ENCODE results near the gene WHRN.

WHRN gene

GRCh38 chr9:114411452-114411851, 93.8 kb downstream of the WHRN start:
- H3F3A ChIP-seq (ENCODE audit: insufficient read depth) = no peaks in the 10 kb centered on the region
- no peak overlapping the region for H3K27ac ChIP-seq (ENCODE audit: low read depth, low read length)
- TF ChIP-seq CTCF (IDR thresholded peaks at IDR 0.05; ENCODE audit: insufficient read depth, low read length, poor library complexity, severe bottlenecking) = no peak
- no peak for TF ChIP-seq EZH2phosphoT487 (conservative IDR thresholded peaks at IDR 0.05; ENCODE audit: low read length)
- H3K9me3 ChIP-seq (ENCODE audit: insufficient read depth, low read length) = no peaks in the 10 kb centered on the region
- H3K4me2 ChIP-seq (ENCODE audit: low read depth, low read length, poor library complexity, severe bottlenecking) = no peak overlapping the region
- no peak overlapping the region for H3K9ac ChIP-seq (ENCODE audit: low read length)
- no peaks in the 10 kb centered on the region for H4K20me1 ChIP-seq (ENCODE audit: low read depth, low read length)
- no peak overlapping the region for H2AFZ ChIP-seq (ENCODE audit: low read depth, low read length, severe bottlenecking)
- H3K27me3 ChIP-seq (ENCODE audit: low read length) = no peaks in the 10 kb centered on the region
- H3K4me3 ChIP-seq (ENCODE audit: insufficient read depth, low read length, poor library complexity, severe bottlenecking) = no peak overlapping the region
- no peaks in the 10 kb centered on the region for H3K9me2 ChIP-seq (replicated peaks; ENCODE audit: insufficient read depth, low read length)
- H3K79me2 ChIP-seq (ENCODE audit: insufficient read depth, low read length) = no peaks in the 10 kb centered on the region
- H3K36me3 ChIP-seq (ENCODE audit: low read length) = no peaks in the 10 kb centered on the region

DNA sequence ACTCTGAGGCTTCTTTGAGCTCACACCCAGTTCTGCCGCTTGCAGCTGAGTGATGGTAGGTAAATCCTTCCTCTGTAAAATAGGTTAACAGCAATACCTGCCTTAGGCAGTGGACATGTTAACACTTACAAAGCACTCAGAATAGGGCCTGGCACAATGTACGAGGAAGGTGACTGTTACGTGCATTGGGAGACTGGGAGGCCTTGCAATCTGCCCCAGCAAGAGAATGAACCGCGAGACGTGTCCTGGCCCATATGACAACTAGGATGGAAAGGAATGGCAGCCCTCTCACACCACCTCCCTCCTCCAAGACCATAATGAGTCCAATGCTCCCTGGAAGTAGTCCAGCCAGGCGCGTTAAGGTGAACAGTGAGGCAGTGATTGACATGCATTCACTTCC, 94.4 kb downstream of the WHRN start:
- H3K36me3 ChIP-seq (ENCODE audit: low read length) = no peaks in the 10 kb centered on the region
- H3K79me2 ChIP-seq (ENCODE audit: insufficient read depth, low read length) = no peaks in the 10 kb centered on the region
- no peaks in the 10 kb centered on the region for H3K9me3 ChIP-seq (ENCODE audit: insufficient read depth, low read length)
- no peaks in the 10 kb centered on the region for H3K27me3 ChIP-seq (ENCODE audit: low read length)
- no peak overlapping the region for H3K4me2 ChIP-seq (ENCODE audit: low read depth, low read length, poor library complexity, severe bottlenecking)
- no peak overlapping the region for H3K27ac ChIP-seq (ENCODE audit: low read depth, low read length)
- no peak overlapping the region for H2AFZ ChIP-seq (ENCODE audit: low read depth, low read length, severe bottlenecking)
- H3K9me2 ChIP-seq (replicated peaks; ENCODE audit: insufficient read depth, low read length) = no peaks in the 10 kb centered on the region
- no peak overlapping the region for H3K4me3 ChIP-seq (ENCODE audit: insufficient read depth, low read length, poor library complexity, severe bottlenecking)
- H4K20me1 ChIP-seq (ENCODE audit: low read depth, low read length) = no peaks in the 10 kb centered on the region
- TF ChIP-seq CTCF (IDR thresholded peaks at IDR 0.05; ENCODE audit: insufficient read depth, low read length, poor library complexity, severe bottlenecking) = no peak
- TF ChIP-seq EZH2phosphoT487 (conservative IDR thresholded peaks at IDR 0.05; ENCODE audit: low read length) = no peak
- H3F3A ChIP-seq (ENCODE audit: insufficient read depth) = no peaks in the 10 kb centered on the region
- no peak overlapping the region for H3K9ac ChIP-seq (ENCODE audit: low read length)

DNA sequence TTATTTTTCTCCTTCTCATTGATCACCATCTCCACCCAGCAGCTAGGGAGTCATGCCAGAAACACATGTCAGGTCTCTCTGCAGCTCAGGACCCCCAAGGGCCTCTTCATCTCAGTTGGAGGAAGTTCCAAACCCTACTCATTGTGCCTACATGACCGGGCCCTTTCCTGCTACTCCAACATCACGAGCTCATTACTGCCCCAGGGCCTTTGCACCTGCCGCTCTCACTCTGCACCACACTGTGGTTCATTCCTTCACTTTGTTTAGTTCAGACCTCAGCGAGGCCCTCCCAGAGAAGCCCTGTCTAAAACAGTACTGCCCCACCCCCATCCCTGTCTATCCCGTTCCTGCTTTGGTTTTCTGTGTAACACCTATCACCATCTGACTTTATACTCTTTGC, 95.4 kb downstream of the WHRN start:
- Histone ChIP-seq H2AFZ (ENCODE audit: low read depth, low read length, severe bottlenecking) (no peak overlapping the region), H3K9ac (ENCODE audit: low read length) (no peak overlapping the region), H3F3A (ENCODE audit: insufficient read depth) (no peaks in the 10 kb centered on the region), H4K20me1 (ENCODE audit: low read depth, low read length) (no peaks in the 10 kb centered on the region), H3K79me2 (ENCODE audit: insufficient read depth, low read length) (no peaks in the 10 kb centered on the region), H3K36me3 (ENCODE audit: low read length) (no peaks in the 10 kb centered on the region), H3K27ac (ENCODE audit: low read depth, low read length) (no peak overlapping the region), H3K27me3 (ENCODE audit: low read length) (no peaks in the 10 kb centered on the region), H3K4me2 (ENCODE audit: low read depth, low read length, poor library complexity, severe bottlenecking) (no peak overlapping the region), H3K4me3 (ENCODE audit: insufficient read depth, low read length, poor library complexity, severe bottlenecking) (no peak overlapping the region), H3K9me3 (ENCODE audit: insufficient read depth, low read length) (no peaks in the 10 kb centered on the region), H3K9me2 (replicated peaks; ENCODE audit: insufficient read depth, low read length) (no peaks in the 10 kb centered on the region)
- no peak for TF ChIP-seq CTCF (IDR thresholded peaks at IDR 0.05; ENCODE audit: insufficient read depth, low read length, poor library complexity, severe bottlenecking)
- TF ChIP-seq EZH2phosphoT487 (conservative IDR thresholded peaks at IDR 0.05; ENCODE audit: low read length) = no peak
